Neuron (in vitro differentiated cells): Measurements from ENCODE around the gene KIRREL2.
"Not testable (repeated sequence)": the region's sequence is repeated elsewhere in the genome, so short reads cannot be mapped to it uniquely, and the experiment has no call there.

Experiments used
- H2AFZ ChIP-seq: one replicate; pipeline ENCODE4 v1.6.1; 2013; ENCODE audit warnings: low read depth, mild to moderate bottlenecking, inconsistent platforms, low read length, moderate library complexity
- H3K27me3 ChIP-seq: one replicate; pipeline ENCODE4 v1.6.1; 2013; ENCODE audit warnings: low read length; ENCODE audit not compliant: insufficient read depth
- H3K36me3 ChIP-seq: one replicate; pipeline ENCODE4 v1.6.1; 2013; ENCODE audit warnings: low read length; ENCODE audit not compliant: insufficient read depth
- H3K4me1 ChIP-seq: one replicate; pipeline ENCODE4 v1.6.1; 2013; ENCODE audit warnings: low read length; ENCODE audit not compliant: insufficient read depth
- H3K4me3 ChIP-seq: 2 replicates; pipeline ENCODE4 v1.5.1; 2013; ENCODE audit warnings: mild to moderate bottlenecking, low read length, moderate library complexity
- H3K9me3 ChIP-seq: one replicate; pipeline ENCODE4 v1.6.1; 2013; ENCODE audit warnings: low read length

KIRREL2 gene

DNA sequence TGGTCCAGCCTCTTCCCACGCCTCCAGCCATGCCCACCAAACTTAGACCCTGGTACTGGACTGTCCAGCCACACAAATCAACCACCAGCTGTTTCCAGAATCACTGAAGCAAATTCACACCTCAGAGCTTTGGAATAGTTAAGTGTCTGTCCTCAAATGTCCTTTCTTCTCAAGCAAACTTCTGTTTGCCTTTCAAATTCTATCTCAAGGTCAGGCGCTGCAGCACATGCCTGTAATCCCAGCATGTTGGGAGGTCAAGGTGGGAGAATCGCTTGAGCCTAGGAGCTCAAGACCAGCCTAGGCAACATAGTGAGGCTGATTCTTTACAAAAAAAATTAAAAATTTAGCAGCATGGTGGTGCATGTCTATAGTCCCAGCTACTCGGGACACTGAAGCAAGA is 24.7 kb upstream of the KIRREL2 start:
- Histone ChIP-seq H3K36me3 (no peaks in the 10 kb centered on the region), H3K4me1 (no peaks in the 10 kb centered on the region), H3K4me3 (no peak overlapping the region), H2AFZ (no peak overlapping the region), H3K9me3 (no peaks in the 10 kb centered on the region), H3K27me3 (peaks cover 24% of the 10 kb centered on the region)

DNA sequence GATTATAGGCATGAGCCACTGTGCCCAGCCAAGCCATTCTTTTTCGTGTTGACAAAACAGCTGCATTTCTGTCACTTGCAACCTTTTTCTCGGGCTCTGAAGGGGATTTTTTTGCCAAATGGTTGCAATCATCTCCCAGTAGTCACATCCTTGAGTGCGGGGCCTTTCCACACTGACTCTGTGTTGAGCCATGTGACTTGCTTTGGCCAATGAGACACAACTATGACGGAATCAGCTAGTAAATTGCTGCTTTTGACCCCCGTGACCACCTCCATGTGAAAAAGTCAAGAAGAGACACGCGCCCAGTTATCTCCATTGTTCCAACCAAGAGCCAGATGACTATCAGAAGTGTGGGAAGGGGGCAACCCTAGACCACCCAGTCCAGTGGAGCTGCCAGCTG is 22.7 kb upstream of the KIRREL2 start:
- no peaks in the 10 kb centered on the region for H3K36me3 ChIP-seq
- H3K9me3 ChIP-seq = no peaks in the 10 kb centered on the region
- no peak overlapping the region for H2AFZ ChIP-seq
- peaks cover 24% of the 10 kb centered on the region for H3K27me3 ChIP-seq
- no peaks in the 10 kb centered on the region for H3K4me1 ChIP-seq
- H3K4me3 ChIP-seq = no peak overlapping the region

DNA sequence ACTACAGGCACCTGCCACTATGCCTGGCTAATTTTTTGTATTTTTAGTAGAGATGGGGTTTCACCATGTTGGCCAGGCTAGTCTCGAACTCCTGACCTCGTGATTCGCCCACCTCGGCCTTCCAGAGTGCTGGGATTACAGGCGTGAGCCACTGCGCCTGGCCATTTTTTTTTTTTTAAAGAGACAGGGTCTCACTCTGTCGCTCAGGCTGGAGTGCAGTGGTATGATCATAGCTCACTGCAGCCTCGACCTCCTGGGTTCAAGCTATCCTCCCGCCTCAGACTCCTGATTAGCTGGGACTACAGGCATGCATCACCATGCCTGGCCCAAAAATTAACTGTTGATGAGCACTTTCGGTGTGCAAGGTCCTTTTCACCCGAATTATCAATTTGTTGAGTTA is 20.6 kb upstream of the KIRREL2 start:
- not testable (repeated sequence) for H3K4me1 ChIP-seq

DNA sequence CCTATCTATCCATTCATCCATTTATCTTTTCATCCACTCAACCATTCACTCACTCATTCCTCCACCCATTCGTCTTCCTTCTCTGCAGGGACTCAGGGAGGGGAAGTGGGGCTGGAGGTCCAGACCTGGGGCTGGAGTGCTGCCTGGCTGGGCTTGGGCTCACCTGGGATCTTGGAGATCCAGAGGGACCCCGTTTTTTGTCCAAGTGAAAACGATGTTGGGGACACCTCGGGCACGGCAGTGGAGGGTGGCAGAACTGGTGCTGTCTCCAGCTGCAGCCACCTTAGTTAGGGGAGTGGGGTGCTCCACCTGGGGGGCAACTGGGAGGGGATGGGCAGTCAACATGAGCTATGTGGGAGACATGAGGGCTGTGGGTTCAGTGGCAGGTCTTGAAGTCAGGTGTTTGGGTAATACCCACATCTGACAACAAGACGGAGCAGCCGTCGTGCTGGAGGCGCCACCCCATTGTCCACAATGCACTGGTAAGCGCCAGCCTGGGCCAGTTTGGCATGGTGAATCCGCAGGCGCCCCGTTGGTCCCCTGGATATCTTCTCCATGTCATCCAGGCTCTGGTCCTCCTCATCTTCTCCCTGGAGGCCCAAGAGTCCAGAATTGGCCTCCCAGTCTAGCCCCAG is 14.6 kb upstream of the KIRREL2 start:
- H3K36me3 ChIP-seq = no peaks in the 10 kb centered on the region
- H3K27me3 ChIP-seq = peaks cover 53% of the 10 kb centered on the region

More for the DNA sequence above, 20.6 kb upstream of the KIRREL2 start:
- H3K9me3 ChIP-seq, H3K4me3 ChIP-seq, H3K36me3 ChIP-seq, H2AFZ ChIP-seq: not testable (repeated sequence)
- H3K27me3 ChIP-seq = peaks cover 14% of the 10 kb centered on the region

DNA sequence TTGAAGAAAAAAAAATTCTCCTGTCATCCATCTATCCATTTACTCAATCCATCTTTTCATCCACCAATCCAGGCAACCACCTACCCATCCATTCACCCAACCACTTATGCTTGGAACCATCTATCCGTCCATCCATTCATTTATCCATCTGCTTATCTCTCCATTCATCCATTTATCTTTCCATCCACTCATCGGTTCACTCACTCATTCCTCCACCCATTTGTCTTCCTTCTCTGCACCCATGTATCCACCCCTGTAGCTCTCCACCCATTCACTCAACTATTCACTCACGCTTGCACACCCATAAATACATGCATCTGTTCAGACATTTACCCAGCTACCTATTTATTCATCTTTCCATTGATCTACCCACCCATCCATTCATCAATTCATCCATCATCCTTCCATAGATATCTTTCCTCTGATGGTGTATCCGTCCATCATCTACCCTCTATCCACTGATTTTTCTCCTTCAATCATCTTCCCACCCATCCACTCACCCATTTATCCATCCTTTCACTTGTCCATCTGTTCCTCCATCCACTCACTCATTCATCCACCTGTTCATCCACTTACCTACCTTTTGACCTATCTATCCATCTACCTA is 13.9 kb upstream of the KIRREL2 start:
- Histone ChIP-seq H3K36me3 (no peaks in the 10 kb centered on the region), H2AFZ (no peak overlapping the region), H3K27me3 (peaks cover 53% of the 10 kb centered on the region), H3K9me3 (peaks cover 5% of the 10 kb centered on the region), H3K4me1 (peaks cover 8% of the 10 kb centered on the region), H3K4me3 (no peak overlapping the region)

More for the DNA sequence above, 14.6 kb upstream of the KIRREL2 start:
- Histone ChIP-seq H3K4me1 (peaks cover 8% of the 10 kb centered on the region), H3K9me3 (peaks cover 5% of the 10 kb centered on the region), H3K4me3 (no peak overlapping the region), H2AFZ (no peak overlapping the region)

DNA sequence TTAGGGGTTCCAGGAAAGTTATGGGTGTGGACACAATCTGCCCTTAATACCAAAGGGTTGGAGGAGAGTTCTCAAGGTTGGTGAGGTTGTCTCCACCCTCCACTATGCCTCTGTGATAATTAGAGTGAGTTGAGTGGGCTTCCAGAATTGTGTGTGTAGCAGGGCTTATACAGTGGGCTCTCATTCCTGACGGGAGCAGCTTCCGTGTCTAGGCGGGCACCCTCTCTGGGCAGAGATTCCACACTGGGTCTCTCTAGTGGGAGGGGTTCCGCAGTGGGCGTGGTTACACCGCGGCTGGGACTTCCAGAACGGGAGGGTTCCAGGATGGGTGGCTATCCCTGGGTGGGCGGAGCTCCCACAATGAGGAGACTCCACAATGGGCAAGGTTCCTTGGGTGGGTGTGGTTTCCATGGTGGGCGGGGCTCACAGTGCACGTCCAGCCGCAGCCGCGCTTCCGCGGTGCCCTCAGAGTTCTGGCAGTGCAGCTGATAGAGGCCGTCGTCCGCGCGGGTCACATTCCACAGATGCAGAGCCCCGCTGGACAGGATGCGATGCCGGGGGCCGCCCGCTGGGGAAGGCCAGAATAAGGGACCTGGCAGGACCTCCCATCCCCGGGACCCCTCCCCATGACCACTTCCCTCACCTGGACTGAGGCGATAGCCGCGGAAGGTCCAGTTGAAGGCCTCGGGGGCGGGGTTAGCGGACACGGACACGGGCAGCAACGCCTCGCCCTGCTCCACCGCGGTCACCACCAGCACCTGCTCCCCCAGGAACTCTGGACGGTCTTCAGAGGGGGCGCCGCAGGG is 12.8 kb upstream of the KIRREL2 start:
- Histone ChIP-seq H3K4me1 (peaks cover 8% of the 10 kb centered on the region), H2AFZ (no peak overlapping the region), H3K27me3 (peaks cover 60% of the 10 kb centered on the region), H3K9me3 (peaks cover 5% of the 10 kb centered on the region), H3K36me3 (no peaks in the 10 kb centered on the region), H3K4me3 (no peak overlapping the region)

DNA sequence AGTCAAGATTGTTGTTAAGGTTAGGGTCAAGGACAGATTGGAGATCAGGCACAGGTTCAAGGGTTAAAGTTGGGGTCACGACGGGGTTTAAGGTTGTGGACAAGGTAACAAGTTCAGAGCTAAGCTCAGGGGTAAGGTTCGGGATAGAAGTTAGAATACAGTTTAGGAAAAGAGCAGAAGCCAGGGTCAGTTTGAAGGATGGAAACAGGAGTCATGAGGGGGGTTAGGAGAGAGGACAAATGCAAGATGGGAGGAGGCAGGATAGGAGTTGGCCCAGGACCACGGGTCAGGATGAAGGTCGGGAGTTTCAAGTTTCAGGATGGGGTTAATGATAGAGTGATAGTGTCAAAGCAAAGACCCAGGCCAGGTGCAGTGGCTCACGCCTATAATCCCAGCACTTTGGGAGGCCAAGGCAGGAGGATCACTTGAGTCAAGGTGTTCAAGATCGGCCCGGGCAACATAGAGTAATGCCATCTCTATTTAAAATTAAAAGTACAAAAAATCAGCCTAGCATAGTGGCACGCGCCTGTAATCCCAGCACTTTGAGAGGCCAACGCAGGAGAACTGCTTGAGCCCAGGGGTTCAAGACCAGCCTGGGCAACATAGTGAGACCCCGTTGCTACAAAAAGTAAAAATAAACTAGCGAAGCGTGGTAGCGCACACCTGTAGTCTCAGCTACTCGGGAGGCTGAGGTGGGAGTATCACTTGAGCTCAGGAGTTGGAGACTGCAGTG is 12.1 kb upstream of the KIRREL2 start:
- peaks cover 68% of the 10 kb centered on the region for H3K27me3 ChIP-seq
- H3K4me3 ChIP-seq = no peak overlapping the region
- peaks cover 5% of the 10 kb centered on the region for H3K9me3 ChIP-seq
- peaks cover 8% of the 10 kb centered on the region for H3K4me1 ChIP-seq
- no peak overlapping the region for H2AFZ ChIP-seq
- H3K36me3 ChIP-seq = no peaks in the 10 kb centered on the region

DNA sequence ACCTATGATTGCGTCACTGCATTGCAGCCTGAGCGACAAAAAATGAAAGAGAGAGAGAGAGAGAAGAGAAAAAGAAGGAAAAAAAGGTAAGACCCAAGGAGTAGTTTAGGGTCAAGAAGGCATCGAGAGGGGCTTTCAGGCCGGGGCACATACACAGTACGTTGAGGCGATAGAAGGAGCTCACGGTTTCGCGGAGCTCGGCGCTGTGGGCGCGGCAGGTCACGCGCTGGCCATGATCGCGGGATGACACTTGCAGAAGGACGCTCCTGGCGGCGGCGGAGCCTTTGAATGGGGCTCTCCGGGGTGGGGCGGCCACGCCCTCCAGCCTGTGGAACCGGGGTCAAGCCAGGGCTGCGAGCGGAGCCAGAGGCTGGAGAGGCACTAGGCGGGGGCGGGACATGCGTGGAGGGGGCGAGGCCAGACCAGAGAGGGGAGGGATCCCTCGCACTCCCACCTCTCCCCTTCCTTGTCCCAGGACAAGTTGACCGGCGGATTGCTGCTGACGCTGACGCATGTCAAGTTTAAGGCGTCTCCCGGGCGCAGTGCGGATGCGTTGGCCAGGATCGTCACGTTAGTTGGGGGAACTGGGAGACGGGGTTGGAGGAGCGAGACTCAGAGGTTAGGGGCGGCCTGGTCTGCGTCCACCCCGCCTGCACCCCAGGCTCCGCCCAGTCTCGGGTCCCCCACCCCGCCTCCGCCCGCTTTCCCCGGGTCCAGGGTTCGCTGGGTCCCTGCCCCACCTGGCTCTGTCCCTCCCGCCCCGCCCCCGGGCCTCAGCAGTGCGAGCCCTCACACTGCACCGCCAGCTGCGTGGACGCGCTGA is 11.3 kb upstream of the KIRREL2 start:
- H3K27me3 ChIP-seq = peaks cover 71% of the 10 kb centered on the region
- H3K4me1 ChIP-seq = peaks cover 8% of the 10 kb centered on the region
- no peak overlapping the region for H2AFZ ChIP-seq
- H3K36me3 ChIP-seq = no peaks in the 10 kb centered on the region
- H3K4me3 ChIP-seq = no peak overlapping the region
- H3K9me3 ChIP-seq = peaks cover 5% of the 10 kb centered on the region

DNA sequence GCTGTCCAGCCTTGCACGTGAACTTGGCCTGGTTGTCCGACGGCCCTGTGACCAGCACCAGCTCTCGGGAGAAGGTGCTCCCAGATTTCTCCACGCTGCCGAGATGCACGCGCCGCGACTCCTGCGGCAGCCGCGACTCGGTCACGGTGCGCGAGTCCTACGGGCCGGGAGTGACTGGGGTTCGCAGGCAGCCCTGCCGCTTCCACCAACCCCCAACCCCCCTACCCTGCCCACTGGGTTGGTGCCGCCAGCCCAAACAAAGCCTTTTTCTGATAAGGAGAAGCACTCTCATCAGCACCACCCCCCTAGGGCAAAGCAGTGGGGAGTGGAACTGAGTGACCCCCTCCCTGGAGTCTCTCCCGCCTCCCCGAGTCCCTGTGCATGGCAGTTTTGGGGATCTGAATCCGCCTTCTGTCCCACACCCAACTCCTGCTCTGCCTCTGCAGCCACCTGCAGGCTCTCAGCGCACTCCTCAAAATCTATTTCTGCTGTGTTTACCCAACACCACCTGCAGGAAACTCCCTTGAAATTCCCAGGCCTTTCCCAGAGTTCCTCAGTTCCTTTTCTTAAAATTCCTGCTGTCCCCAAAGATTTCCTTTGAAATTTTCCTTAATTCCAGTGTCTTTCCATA is 10.6 kb upstream of the KIRREL2 start:
- Histone ChIP-seq H3K36me3 (no peaks in the 10 kb centered on the region), H3K27me3 (peaks cover 76% of the 10 kb centered on the region), H3K4me3 (no peak overlapping the region), H3K9me3 (peaks cover 5% of the 10 kb centered on the region), H3K4me1 (peaks cover 8% of the 10 kb centered on the region), H2AFZ (no peak overlapping the region)

DNA sequence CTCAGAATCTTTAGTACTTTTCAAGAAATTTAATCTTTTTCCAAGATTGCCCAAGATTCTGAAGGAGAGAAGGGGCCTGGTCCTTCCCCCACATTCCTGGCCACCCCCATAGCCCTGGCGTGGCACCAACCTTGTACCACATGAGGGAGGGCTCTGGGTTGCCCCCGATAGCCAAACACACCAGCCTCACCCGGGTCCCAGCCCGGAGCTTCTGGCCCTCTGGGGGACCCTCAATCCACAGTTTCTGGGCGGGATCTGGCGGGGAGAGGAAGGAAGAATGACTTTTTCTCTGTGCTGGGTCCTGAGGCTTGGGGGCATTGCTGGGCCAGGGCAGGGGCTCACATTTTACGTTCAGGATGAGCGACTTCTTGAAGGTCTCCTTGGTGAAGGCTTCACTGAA is 8.8 kb upstream of the KIRREL2 start:
- Histone ChIP-seq H3K4me1 (peaks cover 13% of the 10 kb centered on the region), H3K4me3 (no peak overlapping the region), H3K27me3 (peaks cover 66% of the 10 kb centered on the region), H2AFZ (no peak overlapping the region), H3K9me3 (peaks cover 5% of the 10 kb centered on the region), H3K36me3 (no peaks in the 10 kb centered on the region)

DNA sequence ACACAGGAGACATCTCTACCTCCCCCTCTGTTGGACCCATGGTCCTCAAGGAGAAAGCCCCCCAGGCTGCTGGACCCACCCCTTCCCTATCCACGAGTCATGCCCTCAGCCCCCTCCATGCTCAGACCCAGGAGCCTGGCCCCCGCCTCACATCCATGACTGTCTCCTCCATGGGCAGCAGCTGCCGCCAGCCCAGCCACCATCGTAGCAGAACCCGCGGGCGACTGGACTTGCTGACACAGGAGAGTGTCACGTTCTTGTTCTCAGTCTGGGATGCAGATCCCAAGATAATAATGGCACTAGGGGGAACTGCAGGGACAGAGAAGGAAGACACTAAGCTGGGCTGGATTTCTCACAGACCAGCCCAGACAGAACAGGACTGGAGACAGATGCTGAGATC is 8.2 kb upstream of the KIRREL2 start:
- no peak overlapping the region for H2AFZ ChIP-seq
- no peaks in the 10 kb centered on the region for H3K36me3 ChIP-seq
- peaks cover 60% of the 10 kb centered on the region for H3K27me3 ChIP-seq
- peaks cover 3% of the 10 kb centered on the region for H3K9me3 ChIP-seq
- peaks cover 13% of the 10 kb centered on the region for H3K4me1 ChIP-seq
- no peak overlapping the region for H3K4me3 ChIP-seq

DNA sequence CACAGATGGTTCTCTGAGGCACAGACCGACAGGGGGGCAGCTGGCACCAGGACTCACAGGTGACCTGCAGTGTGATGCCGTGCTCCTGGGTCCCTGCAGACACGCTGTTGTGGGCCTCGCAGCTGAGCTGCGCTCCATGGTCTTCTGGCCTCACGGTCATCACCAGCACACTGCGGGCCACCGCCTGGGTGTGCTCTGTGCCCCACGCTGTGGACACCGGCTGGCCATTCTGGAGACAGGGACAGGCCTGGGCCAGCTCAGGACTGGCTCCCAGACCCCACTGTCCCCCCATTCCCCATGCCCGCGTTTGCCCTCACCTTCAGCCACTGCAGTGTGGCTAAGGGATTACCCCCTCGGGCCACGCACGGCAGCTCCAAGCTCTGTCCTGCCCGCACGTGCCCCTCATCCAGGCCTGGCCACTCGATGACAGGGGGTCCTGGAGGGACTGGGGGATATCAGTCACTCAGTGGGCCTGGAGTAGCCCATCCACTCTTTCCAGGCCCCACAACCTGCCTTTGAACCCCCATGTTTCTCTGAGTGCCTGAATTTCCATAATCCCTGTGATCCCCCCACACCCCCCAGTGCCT is 7.7 kb upstream of the KIRREL2 start:
- Histone ChIP-seq H3K4me3 (no peak overlapping the region), H3K36me3 (no peaks in the 10 kb centered on the region), H2AFZ (no peak overlapping the region), H3K27me3 (peaks cover 55% of the 10 kb centered on the region), H3K9me3 (no peaks in the 10 kb centered on the region), H3K4me1 (peaks cover 13% of the 10 kb centered on the region)
